Keratinocyte (primary cell): Measurements from ENCODE around the gene ALDH3A1. TPM values are rescaled to one million over a fixed set of nuclear protein-coding genes. Genes with fewer than 3 reads are reported as not detected.

Experiments
- DNase-seq: peaks from one replicate; pipeline ENCODE4 v3.0.0-alpha.2; 2011; ENCODE audit warnings: low read depth, missing footprints, low spot score
- FAIRE-seq: peaks from 2 replicates; lab custom pipeline; 2011; peaks lifted over from hg19 to GRCh38; lab: Jason Lieb, UNC
- H2AFZ ChIP-seq: 2 replicates; pipeline ENCODE4 v1.6.0; 2012; ENCODE audit warnings: low read length, control low read depth, inconsistent platforms; ENCODE audit not compliant: control insufficient read depth
- H3K27ac ChIP-seq: 2 replicates; pipeline ENCODE4 v1.5.1; 2011; ENCODE audit warnings: low read length; ENCODE audit not compliant: control insufficient read depth, insufficient read depth
- H3K27me3 ChIP-seq: 3 replicates; pipeline ENCODE4 v1.6.0; 2011; ENCODE audit warnings: low read length; ENCODE audit not compliant: control insufficient read depth, insufficient read depth; ENCODE audit errors: extremely low read depth
- H3K36me3 ChIP-seq, 2 experiments: 2 replicates in 1 of 2; 3 replicates in 1 of 2; pipeline ENCODE4 v1.5.1; 2011; ENCODE audit warnings: low read length in 2 of 2, mild to moderate bottlenecking in 1 of 2; ENCODE audit not compliant: control insufficient read depth in 2 of 2, insufficient read depth in 2 of 2; ENCODE audit errors: extremely low read depth in 1 of 2
- H3K4me1 ChIP-seq: 3 replicates; pipeline ENCODE4 v1.5.1; 2011; ENCODE audit warnings: low read length; ENCODE audit not compliant: control insufficient read depth, insufficient read depth; ENCODE audit errors: extremely low read depth
- H3K4me2 ChIP-seq: 3 replicates; pipeline ENCODE4 v1.6.0; 2011; ENCODE audit warnings: low read depth, low read length; ENCODE audit not compliant: control insufficient read depth, insufficient read depth; ENCODE audit errors: extremely low read depth
- H3K4me3 ChIP-seq, 3 experiments: fragments of 200-600 bp in 1 of 3; sonication (generic) in 1 of 3; 2 replicates in 2 of 3; 3 replicates in 1 of 3; pipeline ENCODE4 v1.5.1; 2011 to 2016; ENCODE audit warnings: low read length in 3 of 3, mild to moderate bottlenecking in 3 of 3, control low read depth in 2 of 3, inconsistent platforms in 1 of 3, low read depth in 1 of 3, mixed read lengths in 1 of 3, mixed run types in 1 of 3, moderate library complexity in 1 of 3; ENCODE audit not compliant: control insufficient read depth in 2 of 3, insufficient read depth in 2 of 3; ENCODE audit errors: extremely low read depth in 1 of 3
- H3K79me2 ChIP-seq: 2 replicates; pipeline ENCODE4 v1.6.0; 2012; ENCODE audit warnings: low read length; ENCODE audit not compliant: control insufficient read depth, insufficient read depth
- H3K9ac ChIP-seq: 3 replicates; pipeline ENCODE4 v1.6.0; 2011; ENCODE audit warnings: low read length; ENCODE audit not compliant: control insufficient read depth, insufficient read depth; ENCODE audit errors: extremely low read depth
- H3K9me1 ChIP-seq: 3 replicates; pipeline ENCODE4 v1.6.0; 2011; ENCODE audit warnings: low read length; ENCODE audit not compliant: control insufficient read depth, insufficient read depth; ENCODE audit errors: extremely low read depth
- H3K9me3 ChIP-seq: 2 replicates; pipeline ENCODE4 v1.5.1; 2012; ENCODE audit warnings: low read depth, low read length; ENCODE audit not compliant: control insufficient read depth
- H4K20me1 ChIP-seq: 3 replicates; pipeline ENCODE4 v1.6.0; 2011; ENCODE audit warnings: low read length; ENCODE audit not compliant: control insufficient read depth, insufficient read depth; ENCODE audit errors: extremely low read depth
- EZH2 ChIP-seq: IDR thresholded peaks from one replicate; pipeline ENCODE4 v1.6.1; 2012; ENCODE audit warnings: inconsistent platforms, mild to moderate bottlenecking, low read length, moderate library complexity
- dilution Hi-C: fragments of 300-500 bp; cut with MboI; formaldehyde crosslinking; loops from one replicate; pipeline ENCODE4 v1.7.0; 2020; ENCODE audit warnings: low sequenced_read_pairs; ENCODE audit not compliant: extremely low pct_ligation_motif_present
- polyA plus RNA-seq, 5 experiments: library from polyadenylated mRNA; depleted of rRNA in 3 of 5; stranded (reverse) in 3 of 5; stranded (forward) in 1 of 5; unstranded in 1 of 5; fragments of >200 nt; gene quantifications; 1 replicate in 1 of 5; 2 replicates in 3 of 5; 3 replicates in 1 of 5; pipeline versions ENCODE4 v1.2.1 to v1.2.3, GENCODE V29; 2011 to 2012; ENCODE audit warnings: missing spikeins in 2 of 5, low read depth in 1 of 5, low replicate concordance in 1 of 5
- TF ChIP-seq, protein P1 (sequence below), 3 experiments: IDR thresholded peaks in 1 of 3; conservative IDR thresholded peaks in 1 of 3; optimal IDR thresholded peaks in 1 of 3; 2 replicates in 2 of 3; 3 replicates in 1 of 3; pipeline versions ENCODE3 to v1.5.1; 2011; ENCODE audit warnings: low read length in 3 of 3, mild to moderate bottlenecking in 3 of 3, moderate library complexity in 2 of 3, control low read depth in 1 of 3, inconsistent platforms in 1 of 3; ENCODE audit not compliant: insufficient read depth in 2 of 3; ENCODE audit errors: extremely low read depth in 1 of 3

The ALDH3A1 gene
- polyA plus RNA-seq, 1 donor (not counting 4 experiments of a cell fraction or from before 2014, with no cell fraction given) = 5.8 TPM

DNA sequence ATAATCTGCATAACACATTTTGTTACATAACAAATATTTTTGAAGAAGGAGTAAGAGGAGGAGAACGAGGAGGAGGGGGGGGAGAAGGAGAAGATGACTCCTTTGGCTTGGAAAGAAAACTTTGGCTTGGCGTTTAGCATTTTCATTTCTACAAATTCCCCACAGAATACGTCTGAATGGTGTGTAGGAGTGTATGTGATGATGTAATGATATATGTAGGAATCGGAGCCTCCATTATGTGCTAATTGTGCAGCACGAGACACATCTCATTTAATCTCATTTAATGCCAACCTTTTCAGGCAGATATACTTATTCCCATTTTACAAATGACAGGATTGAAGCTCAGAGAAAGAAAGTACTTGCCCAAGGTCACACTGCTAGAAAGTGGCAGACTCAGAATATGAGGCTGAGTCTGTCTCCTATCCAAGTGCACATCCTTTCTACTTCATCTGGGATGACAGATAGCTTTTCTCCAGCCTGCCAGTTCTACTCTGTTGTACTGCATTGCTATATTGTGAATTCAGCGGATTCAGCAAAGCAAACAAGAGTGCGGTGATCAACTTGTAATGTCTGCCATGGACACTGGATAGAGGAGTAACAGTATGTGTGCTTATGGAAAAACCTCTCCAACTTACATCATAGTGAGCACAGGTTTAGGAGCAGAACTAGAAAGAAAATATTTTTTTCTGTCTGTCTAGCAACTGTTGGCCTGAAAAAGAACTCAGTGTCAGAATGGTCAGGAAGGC, 21.3 kb downstream of the ALDH3A1 start:
- H3K79me2 ChIP-seq = no peaks in the 10 kb centered on the region
- H3K9me3 ChIP-seq = no peaks in the 10 kb centered on the region
- dilution Hi-C loops = no loop called here
- FAIRE-seq (no peak), DNase-seq (no peak)
- peaks cover 34% of the 10 kb centered on the region for H3K4me1 ChIP-seq
- no peak overlapping the region for H2AFZ ChIP-seq
- H3K36me3 ChIP-seq = no peaks in the 10 kb centered on the region
- H4K20me1 ChIP-seq = no peaks in the 10 kb centered on the region
- no peak overlapping the region for H3K4me3 ChIP-seq
- H3K9me1 ChIP-seq = no peaks in the 10 kb centered on the region
- peak overlapping the region; percentile 28 for H3K9ac ChIP-seq
- H3K27ac ChIP-seq = peak overlapping the region; percentile 72
- no peaks in the 10 kb centered on the region for H3K27me3 ChIP-seq
- TF ChIP-seq, protein P1, sequence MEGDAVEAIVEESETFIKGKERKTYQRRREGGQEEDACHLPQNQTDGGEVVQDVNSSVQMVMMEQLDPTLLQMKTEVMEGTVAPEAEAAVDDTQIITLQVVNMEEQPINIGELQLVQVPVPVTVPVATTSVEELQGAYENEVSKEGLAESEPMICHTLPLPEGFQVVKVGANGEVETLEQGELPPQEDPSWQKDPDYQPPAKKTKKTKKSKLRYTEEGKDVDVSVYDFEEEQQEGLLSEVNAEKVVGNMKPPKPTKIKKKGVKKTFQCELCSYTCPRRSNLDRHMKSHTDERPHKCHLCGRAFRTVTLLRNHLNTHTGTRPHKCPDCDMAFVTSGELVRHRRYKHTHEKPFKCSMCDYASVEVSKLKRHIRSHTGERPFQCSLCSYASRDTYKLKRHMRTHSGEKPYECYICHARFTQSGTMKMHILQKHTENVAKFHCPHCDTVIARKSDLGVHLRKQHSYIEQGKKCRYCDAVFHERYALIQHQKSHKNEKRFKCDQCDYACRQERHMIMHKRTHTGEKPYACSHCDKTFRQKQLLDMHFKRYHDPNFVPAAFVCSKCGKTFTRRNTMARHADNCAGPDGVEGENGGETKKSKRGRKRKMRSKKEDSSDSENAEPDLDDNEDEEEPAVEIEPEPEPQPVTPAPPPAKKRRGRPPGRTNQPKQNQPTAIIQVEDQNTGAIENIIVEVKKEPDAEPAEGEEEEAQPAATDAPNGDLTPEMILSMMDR (optimal IDR thresholded peaks at IDR 0.05 in 1 of 3, IDR thresholded peaks at IDR 0.05 in 1 of 3, conservative IDR thresholded peaks at IDR 0.05 in 1 of 3; ENCODE audit: extremely low read depth in 1 of 3, insufficient read depth in 2 of 3, low read length in 3 of 3) = no peak
- no peak for TF ChIP-seq EZH2
- H3K4me2 ChIP-seq = no peak overlapping the region

DNA sequence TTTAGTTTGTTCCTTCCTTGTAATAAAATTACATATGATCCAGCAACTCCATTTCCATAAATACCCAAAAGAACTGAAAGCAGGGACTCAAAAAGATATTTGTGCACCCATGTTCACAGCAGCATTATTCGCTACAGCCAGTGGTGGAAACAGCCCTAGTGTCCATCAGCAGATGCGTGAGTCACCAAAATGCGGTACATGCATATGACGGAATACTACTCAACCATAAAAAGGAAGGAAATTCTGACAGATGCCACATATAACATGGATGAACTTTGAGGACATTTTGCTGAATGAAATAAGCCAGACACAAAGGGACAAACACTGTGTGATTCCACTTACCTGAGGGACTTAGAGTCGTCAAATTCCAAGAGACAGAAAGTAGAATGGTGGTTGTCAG, 22.6 kb downstream of the ALDH3A1 start:
- H2AFZ ChIP-seq = no peak overlapping the region
- dilution Hi-C loops = no loop called here

More for the DNA sequence above, 22.6 kb downstream of the ALDH3A1 start:
- Histone ChIP-seq H3K27ac (no peak overlapping the region), H3K9ac (no peak overlapping the region), H3K9me1 (no peaks in the 10 kb centered on the region), H3K79me2 (no peaks in the 10 kb centered on the region), H3K27me3 (no peaks in the 10 kb centered on the region), H3K36me3 (no peaks in the 10 kb centered on the region), H4K20me1 (no peaks in the 10 kb centered on the region), H3K4me1 (peaks cover 39% of the 10 kb centered on the region), H3K4me3 (no peak overlapping the region), H3K9me3 (no peaks in the 10 kb centered on the region), H3K4me2 (no peak overlapping the region)
- FAIRE-seq (no peak), DNase-seq (no peak)
- TF ChIP-seq, protein P1 (optimal IDR thresholded peaks at IDR 0.05 in 1 of 3, IDR thresholded peaks at IDR 0.05 in 1 of 3, conservative IDR thresholded peaks at IDR 0.05 in 1 of 3; ENCODE audit: extremely low read depth in 1 of 3, insufficient read depth in 2 of 3, low read length in 3 of 3) = no peak
- no peak for TF ChIP-seq EZH2
